ENCODE data around the gene WDFY4.

Gene WDFY4

GRCh38 chr10:48768144-48768766 is 83.6 kb downstream of the WDFY4 start:
- DNase-seq (ENCODE audit: low read depth in 3 of 3, low spot score in 1 of 3), result no peak

GRCh38 chr10:48768926-48769325 is 84.3 kb downstream of the WDFY4 start:
- no peak for DNase-seq (ENCODE audit: low read depth in 3 of 3, low spot score in 1 of 3)

GRCh38 chr10:48769706-48770435 is 85.2 kb downstream of the WDFY4 start:
- DNase-seq (ENCODE audit: low read depth in 3 of 3, low spot score in 1 of 3), result no peak

DNA sequence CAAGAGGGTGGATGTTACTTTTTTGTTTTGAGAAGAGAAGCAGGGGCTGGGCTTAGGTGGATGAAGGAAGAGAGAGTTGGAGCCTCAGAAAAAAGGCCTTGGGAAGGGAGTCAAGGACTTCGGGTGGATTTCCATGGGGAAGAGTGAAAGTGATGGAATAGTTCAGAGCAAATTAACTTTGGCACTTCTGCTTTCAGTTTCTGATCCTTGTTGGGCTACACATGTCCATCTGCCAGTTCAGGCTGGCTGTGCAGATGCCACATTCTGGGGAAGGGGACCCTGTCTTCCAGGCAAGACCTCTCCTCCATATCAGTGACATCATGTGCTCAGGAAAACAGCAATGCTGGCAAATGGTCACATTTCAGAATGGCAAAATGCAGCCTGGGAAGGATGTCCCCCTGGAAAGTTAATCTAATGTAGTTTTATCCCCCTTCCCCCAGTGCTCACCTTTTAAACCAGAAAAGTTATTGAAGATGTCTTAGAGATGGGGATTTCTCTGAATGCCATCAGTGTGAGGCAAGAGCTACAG is 86.0 kb downstream of the WDFY4 start:
- no peak for DNase-seq (ENCODE audit: low read depth in 3 of 3, low spot score in 1 of 3)

DNA sequence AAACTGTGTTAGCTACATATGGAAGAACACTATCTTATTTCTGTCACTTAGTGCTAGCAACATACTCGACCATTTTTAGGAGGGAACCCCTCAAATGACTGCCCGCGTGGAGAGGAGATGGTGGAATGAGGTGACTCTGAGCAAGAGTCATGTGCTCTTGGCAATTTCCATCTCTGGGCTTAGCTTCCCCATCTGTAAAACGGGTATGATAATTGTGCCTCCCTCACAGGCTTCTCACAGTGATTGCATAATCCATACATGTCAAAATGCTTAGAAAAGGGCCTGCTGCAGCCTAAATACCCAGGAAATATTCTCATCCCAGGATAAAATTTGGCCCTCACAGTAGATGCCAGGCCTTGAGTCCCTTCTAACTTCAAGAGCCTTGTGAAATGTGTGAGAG is 86.6 kb downstream of the WDFY4 start:
- DNase-seq (ENCODE audit: low read depth in 3 of 3, low spot score in 1 of 3), result no peak

DNA sequence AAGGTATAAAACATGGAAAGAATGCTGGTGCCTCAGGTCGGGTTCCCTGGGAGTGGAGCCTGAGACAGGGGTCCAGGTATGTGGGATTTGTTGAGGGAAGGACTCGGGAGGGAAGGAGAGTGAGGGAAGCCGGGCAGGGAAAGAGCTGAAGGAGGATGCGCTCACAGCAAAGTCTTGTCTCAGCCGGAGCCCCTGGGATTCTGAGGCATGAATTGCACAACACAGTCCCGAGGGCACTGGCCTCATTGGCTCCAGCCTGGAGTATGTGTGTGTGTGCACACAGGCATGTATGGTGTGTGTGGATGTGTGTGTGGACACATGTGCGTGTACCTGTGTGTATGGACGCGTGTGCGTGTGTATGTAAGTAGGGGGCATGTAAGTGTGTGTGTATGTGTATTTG is 87.4 kb downstream of the WDFY4 start:
- no peak for DNase-seq (ENCODE audit: low read depth in 3 of 3, low spot score in 1 of 3)

DNA sequence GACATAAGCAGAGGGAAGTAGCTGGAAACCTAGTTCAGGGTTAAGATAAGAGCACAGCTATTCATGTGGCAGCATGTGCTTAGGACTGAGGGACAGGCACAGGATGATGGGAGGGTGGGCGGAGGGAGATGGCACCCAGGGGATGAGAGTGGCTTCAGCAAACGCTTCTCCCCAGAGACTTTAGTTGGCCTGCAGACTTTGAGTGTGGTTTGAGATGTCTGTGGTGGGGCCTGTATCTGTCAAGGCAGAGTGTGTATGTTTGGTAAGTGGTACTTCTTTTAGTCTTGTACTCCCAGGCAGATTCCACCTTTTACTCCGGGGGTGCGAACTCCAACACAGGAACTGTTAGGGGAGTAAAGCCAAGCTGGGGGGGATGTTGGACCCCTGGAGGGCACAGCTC is 88.9 kb downstream of the WDFY4 start:
- no peak for DNase-seq (ENCODE audit: low read depth in 3 of 3, low spot score in 1 of 3)

DNA sequence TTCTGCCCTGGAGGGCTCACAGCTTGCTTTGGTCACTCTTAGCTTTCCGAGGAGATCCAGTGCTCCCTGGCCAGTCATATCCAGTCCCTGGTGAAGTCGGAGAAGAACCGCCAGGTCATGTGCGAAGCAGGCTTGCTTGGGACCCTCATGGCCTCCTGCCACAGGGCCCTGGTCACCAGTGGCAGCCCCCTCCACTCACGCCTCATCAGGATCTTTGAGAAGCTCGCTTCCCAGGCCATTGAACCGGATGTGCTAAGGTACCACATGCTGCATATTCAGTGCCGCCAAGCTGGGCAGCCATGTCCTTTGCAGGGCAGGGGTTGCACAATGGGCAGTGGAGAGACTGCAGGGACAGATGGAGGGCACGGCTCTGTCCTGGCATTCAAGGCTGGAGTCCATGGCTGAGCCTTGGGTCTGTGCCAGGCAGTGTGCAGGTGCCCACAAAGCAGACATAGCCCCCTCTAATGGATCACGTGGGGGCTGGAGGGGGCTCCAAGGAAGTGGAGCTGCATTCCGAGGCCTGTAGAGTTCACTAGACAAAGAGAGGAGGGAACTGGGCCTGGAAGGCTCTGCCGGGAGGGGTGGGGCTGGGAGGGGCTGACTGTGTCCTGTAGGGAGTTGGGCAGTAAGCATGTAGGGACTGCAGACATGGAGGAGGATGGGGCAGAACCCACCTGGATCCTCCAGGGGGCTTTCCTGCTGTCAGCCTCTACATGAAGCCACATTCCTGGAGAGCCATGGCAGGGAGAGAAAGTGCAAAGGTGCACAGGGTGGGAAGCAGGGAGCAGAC is 89.9 kb downstream of the WDFY4 start:
- no peak for DNase-seq (ENCODE audit: low read depth in 3 of 3, low spot score in 1 of 3)

DNA sequence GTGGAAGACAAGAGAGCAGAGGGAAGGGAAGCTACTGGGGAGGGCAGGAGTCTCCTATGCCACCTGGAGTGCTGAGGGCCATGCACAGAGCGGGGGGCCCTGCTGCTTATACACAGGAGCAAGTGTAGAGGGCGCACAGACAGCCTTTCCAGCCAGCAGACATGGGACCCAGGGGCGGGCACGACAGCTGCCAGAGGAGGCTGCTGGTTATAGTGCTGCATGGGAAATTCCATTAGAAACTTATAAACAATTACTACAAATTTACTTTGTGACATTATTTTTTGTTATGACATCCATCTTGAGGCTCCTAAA is 90.5 kb downstream of the WDFY4 start:
- no peak for DNase-seq (ENCODE audit: low read depth in 3 of 3, low spot score in 1 of 3)

DNA sequence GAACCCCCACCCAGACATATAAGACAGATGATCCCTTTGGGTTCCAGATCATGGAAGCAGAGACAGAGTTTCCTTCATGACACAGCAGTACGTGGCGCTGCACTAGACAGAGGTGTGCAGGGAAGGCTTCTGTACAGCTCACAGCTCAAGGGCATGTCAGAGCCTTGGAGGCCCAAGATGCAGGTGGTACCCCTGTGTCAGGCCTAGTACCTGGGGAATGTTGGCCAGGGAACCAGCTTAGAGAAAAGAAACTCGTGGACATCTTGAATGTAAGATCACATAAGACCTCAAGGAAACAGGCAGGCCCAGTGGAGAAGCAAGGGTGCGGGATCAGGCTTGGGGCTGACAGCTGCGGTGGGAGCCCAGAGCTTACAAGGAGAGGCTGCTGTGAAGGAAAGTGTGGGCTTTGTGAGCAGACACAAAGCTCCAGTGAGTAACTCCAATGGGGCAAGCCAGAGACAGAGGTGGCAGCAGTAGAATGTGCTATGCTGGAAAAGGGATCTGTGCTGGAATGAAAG is 91.4 kb downstream of the WDFY4 start:
- no peak for DNase-seq (ENCODE audit: low read depth in 3 of 3, low spot score in 1 of 3)

DNA sequence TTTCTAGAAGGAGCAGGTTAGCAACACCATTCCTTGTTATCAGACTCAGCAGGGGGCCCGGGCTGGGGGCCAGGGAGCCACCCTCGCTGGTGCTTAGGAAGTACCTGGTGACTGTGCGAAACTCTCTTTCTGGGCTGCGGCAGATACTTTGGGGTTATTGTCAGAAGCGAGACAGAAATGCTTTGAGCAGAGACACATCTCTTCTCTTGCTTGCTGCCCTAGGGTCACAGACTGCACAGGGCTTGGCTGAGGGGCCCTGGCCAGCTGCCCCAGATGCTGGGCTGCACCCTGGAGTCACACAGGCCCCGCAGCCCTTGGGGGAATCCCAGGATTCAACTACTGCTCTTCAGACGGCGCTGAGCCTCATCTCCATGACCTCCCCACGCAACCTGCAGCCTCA is 91.9 kb downstream of the WDFY4 start:
- DNase-seq (ENCODE audit: low read depth in 3 of 3, low spot score in 1 of 3), result no peak

- no peak for DNase-seq (ENCODE audit: low read depth in 3 of 3, low spot score in 1 of 3)
Observed at GRCh38 chr10:48777110-48777509, 92.4 kb downstream of the WDFY4 start.

- no peak for DNase-seq (ENCODE audit: low read depth in 3 of 3, low spot score in 1 of 3)
Observed at GRCh38 chr10:48778193-48778857, 93.7 kb downstream of the WDFY4 start.

GRCh38 chr10:48779077-48779476 is 94.4 kb downstream of the WDFY4 start:
- DNase-seq (ENCODE audit: low read depth in 3 of 3, low spot score in 1 of 3), result no peak

GRCh38 chr10:48779546-48780152 is 95.0 kb downstream of the WDFY4 start:
- DNase-seq (ENCODE audit: low read depth in 3 of 3, low spot score in 1 of 3), result no peak

DNA sequence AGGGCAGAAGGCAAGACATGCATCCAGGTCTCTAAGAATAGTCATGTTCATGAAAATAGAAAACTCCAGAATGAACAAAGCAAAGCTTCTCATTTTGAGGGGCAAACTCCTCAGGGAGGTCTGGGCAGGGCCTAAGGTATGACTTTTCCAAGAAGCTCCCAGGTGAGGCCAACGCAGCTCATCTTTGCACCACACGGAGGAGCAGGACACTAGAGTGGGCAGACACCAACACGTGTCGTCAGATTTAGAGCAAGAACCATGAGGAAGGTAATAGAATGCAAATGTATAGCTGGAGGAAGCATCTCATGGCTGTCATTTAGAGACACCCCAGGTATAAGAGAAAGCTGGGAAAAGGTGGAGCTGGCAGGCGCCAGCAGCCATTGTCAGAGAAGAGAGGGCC is 95.7 kb downstream of the WDFY4 start:
- no peak for DNase-seq (ENCODE audit: low read depth in 3 of 3, low spot score in 1 of 3)

DNA sequence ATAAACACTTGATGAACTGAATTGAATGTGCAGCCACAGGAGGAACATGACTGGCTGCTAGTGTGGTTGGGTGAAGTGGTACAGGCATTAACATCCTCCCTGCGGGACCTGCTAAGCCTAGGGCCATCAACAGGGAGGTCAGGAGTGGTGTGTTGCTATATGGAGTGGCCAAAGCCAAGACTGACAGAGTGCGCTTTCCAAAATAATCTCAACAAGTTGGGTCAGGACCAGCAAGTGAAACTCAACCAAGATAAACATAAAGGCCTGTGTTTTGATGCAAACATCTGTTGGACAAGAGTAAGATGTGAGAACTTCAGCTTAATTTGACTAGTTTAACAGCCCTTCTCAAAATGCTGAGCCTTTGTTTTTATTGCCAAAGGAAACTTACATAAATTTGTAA is 97.7 kb downstream of the WDFY4 start:
- DNase-seq (ENCODE audit: low read depth in 3 of 3, low spot score in 1 of 3), result no peak

DNA sequence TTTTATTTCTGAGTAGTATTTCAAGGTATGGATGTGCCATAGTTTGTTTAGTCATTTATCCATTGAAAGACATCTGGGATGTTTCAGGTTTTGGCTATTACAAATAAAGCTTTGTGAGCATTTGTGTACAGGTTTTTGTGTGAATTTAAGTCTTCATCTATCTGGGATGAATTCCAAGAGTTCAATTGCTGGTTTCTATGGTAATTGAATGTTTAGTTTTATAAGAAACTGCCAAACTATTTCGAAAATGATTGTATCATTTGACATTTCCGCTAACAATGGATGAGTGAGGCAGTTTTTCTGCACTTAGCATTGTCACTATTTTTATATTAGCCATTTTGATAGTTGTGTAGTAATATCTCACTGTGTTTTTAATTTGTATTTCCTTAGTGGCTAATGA is 99.4 kb downstream of the WDFY4 start:
- DNase-seq (ENCODE audit: low read depth in 3 of 3, low spot score in 1 of 3), result no peak

GRCh38 chr10:48785796-48786195 is 101.1 kb downstream of the WDFY4 start:
- DNase-seq (ENCODE audit: low read depth in 3 of 3, low spot score in 1 of 3), result no peak

GRCh38 chr10:48786606-48787282 is 102.1 kb downstream of the WDFY4 start:
- DNase-seq (ENCODE audit: low read depth in 3 of 3, low spot score in 1 of 3), result no peak

All from stimulated activated CD4-positive, alpha-beta T cell treated with anti-CD3 and anti-CD28 coated beads, TNF-alpha, amount 100 ng/mL, for 1 hour (primary cell).